NCI-H345 treated with DMSO at 0.1 percent for 48 hours (cell line): ENCODE measurements around the gene ZBTB40.

Experiments
- DNase-seq: peaks from one replicate; lab custom pipeline; 2025; ENCODE audit not compliant: unreplicated experiment; lab: John Stamatoyannopoulos, UW

ZBTB40 gene

GRCh38 chr1:22553991-22554522 lies 102.4 kb downstream of the ZBTB40 start:
- no peak for DNase-seq

GRCh38 chr1:22555371-22555656 lies 103.7 kb downstream of the ZBTB40 start:
- no peak for DNase-seq

- no peak for DNase-seq
These were observed 104.9 kb downstream of the ZBTB40 start for GRCh38 chr1:22556391-22557104.

GRCh38 chr1:22557341-22557950 lies 105.8 kb downstream of the ZBTB40 start:
- peak; percentile 8 for DNase-seq

- no peak for DNase-seq
These were observed 111.2 kb downstream of the ZBTB40 start, which contains the start of gene EPHA8 for GRCh38 chr1:22562584-22563583. TSS of gene EPHA8 (plus strand) at chr1:22563489. CDS start at chr1:22563636, 147 bp downstream.

- no peak for DNase-seq
These were observed 112.3 kb downstream of the ZBTB40 start for GRCh38 chr1:22563671-22564602.

- no peak for DNase-seq
These were observed 114.5 kb downstream of the ZBTB40 start for GRCh38 chr1:22566161-22566560.

GRCh38 chr1:22567197-22567596 lies 115.5 kb downstream of the ZBTB40 start:
- DNase-seq, result no peak

GRCh38 chr1:22567994-22568393 lies 116.3 kb downstream of the ZBTB40 start:
- DNase-seq, result no peak

GRCh38 chr1:22569269-22569668 lies 117.6 kb downstream of the ZBTB40 start:
- DNase-seq, result no peak

GRCh38 chr1:22570140-22570909 lies 118.7 kb downstream of the ZBTB40 start:
- DNase-seq, result no peak

- DNase-seq, result no peak
These were observed 121.2 kb downstream of the ZBTB40 start for GRCh38 chr1:22572818-22573217.

GRCh38 chr1:22573237-22573636 lies 121.6 kb downstream of the ZBTB40 start:
- DNase-seq, result no peak

GRCh38 chr1:22575532-22576149 lies 124.0 kb downstream of the ZBTB40 start:
- DNase-seq, result no peak

- no peak for DNase-seq
These were observed 124.5 kb downstream of the ZBTB40 start for GRCh38 chr1:22576150-22576544.

- DNase-seq, result no peak
These were observed 125.0 kb downstream of the ZBTB40 start for GRCh38 chr1:22576617-22577016.

- DNase-seq, result no peak
These were observed 127.2 kb downstream of the ZBTB40 start for GRCh38 chr1:22578732-22579361.

- no peak for DNase-seq
These were observed 128.0 kb downstream of the ZBTB40 start for GRCh38 chr1:22579541-22580155.
